Measurements from ENCODE around the gene ZNF518B.

ZNF518B gene

GRCh38 chr4:10457255-10457801, at the start of gene ZNF518B:
ZNF518B (minus strand) TSS chr4:10457426; CDS start chr4:10446328, 11,098 bp downstream.
- DNase-seq: peak; percentile 34

GRCh38 chr4:10506077-10506476, 48.9 kb upstream of the ZNF518B start:
- DNase-seq: no peak

GRCh38 chr4:10504570-10505179, 47.4 kb upstream of the ZNF518B start:
- DNase-seq: no peak

- no peak for DNase-seq
Observed at GRCh38 chr4:10502717-10503116, 45.5 kb upstream of the ZNF518B start.

- no peak for DNase-seq
Observed at GRCh38 chr4:10500776-10501175, 43.5 kb upstream of the ZNF518B start.

GRCh38 chr4:10496200-10496599, 39.0 kb upstream of the ZNF518B start:
- DNase-seq: no peak

GRCh38 chr4:10495651-10496050, 38.4 kb upstream of the ZNF518B start:
- no peak for DNase-seq

GRCh38 chr4:10492464-10492863, 35.2 kb upstream of the ZNF518B start:
- no peak for DNase-seq

- no peak for DNase-seq
Observed at GRCh38 chr4:10491401-10491800, 34.2 kb upstream of the ZNF518B start.

- DNase-seq: no peak
Observed at GRCh38 chr4:10490996-10491395, 33.8 kb upstream of the ZNF518B start.

- no peak for DNase-seq
Observed at GRCh38 chr4:10482913-10483312, 25.7 kb upstream of the ZNF518B start.

GRCh38 chr4:10480616-10481015, 23.4 kb upstream of the ZNF518B start:
- DNase-seq: no peak

- DNase-seq: no peak
Observed at GRCh38 chr4:10478621-10479020, 21.4 kb upstream of the ZNF518B start.

GRCh38 chr4:10470505-10470904, 13.3 kb upstream of the ZNF518B start:
- DNase-seq: no peak

GRCh38 chr4:10466161-10466560, 8.9 kb upstream of the ZNF518B start:
- DNase-seq: no peak

GRCh38 chr4:10462876-10463275, 5.7 kb upstream of the ZNF518B start:
- no peak for DNase-seq

GRCh38 chr4:10461850-10462400, 4.7 kb upstream of the ZNF518B start:
- DNase-seq: no peak

GRCh38 chr4:10461091-10461849, 4.0 kb upstream of the ZNF518B start:
- DNase-seq: peak; percentile 11

- DNase-seq: no peak
Observed at GRCh38 chr4:10460313-10461047, 3.3 kb upstream of the ZNF518B start.

GRCh38 chr4:10459305-10459704, 2.1 kb upstream of the ZNF518B start:
- DNase-seq: no peak

- no peak for DNase-seq
Observed at GRCh38 chr4:10458177-10458576, 951 bp upstream of the ZNF518B start.

- peak; percentile 20 for DNase-seq
Observed at GRCh38 chr4:10456595-10457254, 501 bp downstream of the ZNF518B start.

GRCh38 chr4:10456260-10456594, 999 bp downstream of the ZNF518B start:
- no peak for DNase-seq
